Prostate gland (tissue), 2 donors: ENCODE measurements around the gene BARX2. TPM values are rescaled to one million over a fixed set of nuclear protein-coding genes. Genes with fewer than 3 reads are reported as not detected.

Experiments used
- DNase-seq: peaks from one replicate; pipeline ENCODE4 v3.0.0-alpha.2; 2019; ENCODE audit warnings: low spot score
- H3K27ac ChIP-seq, 2 donors: fragments of 200-600 bp; sonication (generic); 2 replicates each; pipeline ENCODE4 v1.5.1; 2017 to 2019
- H3K27me3 ChIP-seq: fragments of 200-600 bp; sonication (generic); replicated peaks from 2 replicates; pipeline ENCODE4 v1.5.1; 2019; ENCODE audit not compliant: insufficient read depth
- H3K36me3 ChIP-seq, 2 donors: fragments of 200-600 bp; sonication (generic); 1 replicate in 1 of 2; 2 replicates in 1 of 2; pipeline versions ENCODE4 v1.5.1 to v1.8.1; 2017 to 2019
- H3K4me1 ChIP-seq: fragments of 200-600 bp; sonication (generic); replicated peaks from 2 replicates; pipeline ENCODE4 v1.5.1; 2019
- H3K4me3 ChIP-seq, 2 donors: fragments of 200-600 bp; sonication (generic); 2 replicates each; pipeline ENCODE4 v1.5.1; 2017 to 2019
- H3K9me3 ChIP-seq: fragments of 200-600 bp; sonication (generic); 2 replicates; pipeline ENCODE4 v1.5.1; 2017
- CTCF ChIP-seq, 4 experiments: fragments of 200-600 bp in 2 of 4; fragments of 450-650 bp in 2 of 4; sonication (generic) in 2 of 4; IDR thresholded peaks; 1 replicate in 3 of 4; 2 replicates in 1 of 4; pipeline ENCODE4 v1.5.1; 2016 to 2019; ENCODE audit warnings: antibody characterized with exemption in 4 of 4, mild to moderate bottlenecking in 2 of 4, moderate library complexity in 2 of 4
- POLR2A ChIP-seq: fragments of 450-650 bp; IDR thresholded peaks from one replicate; pipeline ENCODE4 v1.6.1; 2016; ENCODE audit warnings: antibody characterized with exemption, mild to moderate bottlenecking
- POLR2AphosphoS5 ChIP-seq: sonication (generic); formaldehyde crosslinking; IDR thresholded peaks from one replicate; pipeline ENCODE4 v1.6.1; 2017; ENCODE audit warnings: antibody characterized with exemption
- WGBS: methylation state at CpG from one replicate; pipeline ENCODE4 v1.1.5; 2018; 5-methylcytosine and 5-hydroxymethylcytosine counted together
- intact Hi-C: fragments of 100-400 bp; cut with DNase I; formaldehyde crosslinking; loops from one replicate; pipeline ENCODE4 v1.14.2; 2022
- total RNA-seq, 2 donors: library from RNA; depleted of rRNA; stranded (reverse); fragments of >200 nt; gene quantifications; one replicate each; pipeline ENCODE4 v1.1.0, GENCODE V29; 2016

The BARX2 gene
- total RNA-seq, 2 donors from 2014 or later: 3.4 to 5.7 TPM

GRCh38 chr11:129460714-129461113, 85.1 kb downstream of the BARX2 start:
- no peaks in the 10 kb centered on the region for H3K27me3 ChIP-seq

GRCh38 chr11:129484068-129484467, 108.4 kb downstream of the BARX2 start:
- no peaks in the 10 kb centered on the region for H3K9me3 ChIP-seq
- WGBS: 95% methylated on average over 1 of the region's 1 CpG
- TF ChIP-seq POLR2A: no peak
- TF ChIP-seq CTCF (IDR thresholded peaks at IDR 0.05): no peak
- no peak for TF ChIP-seq POLR2AphosphoS5
- H3K27me3 ChIP-seq: no peaks in the 10 kb centered on the region
- H3K27ac ChIP-seq: no peak overlapping the region
- intact Hi-C loops: no loop called here
- no peaks in the 10 kb centered on the region for H3K36me3 ChIP-seq
- no peak overlapping the region for H3K4me3 ChIP-seq
- no peaks in the 10 kb centered on the region for H3K4me1 ChIP-seq
- DNase-seq: no peak

More at GRCh38 chr11:129460714-129461113, 85.1 kb downstream of the BARX2 start:
- peaks cover 16% of the 10 kb centered on the region for H3K4me1 ChIP-seq
- no peaks in the 10 kb centered on the region for H3K9me3 ChIP-seq
- H3K36me3 ChIP-seq: no peaks in the 10 kb centered on the region
- TF ChIP-seq CTCF (IDR thresholded peaks at IDR 0.05) (no peak), POLR2A (no peak), POLR2AphosphoS5 (no peak)
- no peak for DNase-seq
- whole genome bisulfite sequencing: 58% methylated on average over 2 of the region's 2 CpGs
- intact Hi-C loops: no loop called here
- H3K27ac ChIP-seq: no peak overlapping the region
- H3K4me3 ChIP-seq: no peak overlapping the region

GRCh38 chr11:129489249-129489648, 113.6 kb downstream of the BARX2 start:
- Histone ChIP-seq H3K27ac (no peak overlapping the region), H3K4me3 (no peak overlapping the region), H3K4me1 (no peaks in the 10 kb centered on the region), H3K36me3 (no peaks in the 10 kb centered on the region), H3K27me3 (no peaks in the 10 kb centered on the region), H3K9me3 (no peaks in the 10 kb centered on the region)
- 100% methylated on average over 1 of the region's 1 CpG for WGBS
- intact Hi-C loops: no loop called here
- TF ChIP-seq POLR2AphosphoS5 (no peak), CTCF (IDR thresholded peaks at IDR 0.05) (no peak), POLR2A (no peak)
- no peak for DNase-seq

GRCh38 chr11:129490004-129490403, 114.4 kb downstream of the BARX2 start:
- H3K9me3 ChIP-seq: no peaks in the 10 kb centered on the region
- TF ChIP-seq CTCF (IDR thresholded peaks at IDR 0.05): no peak
- intact Hi-C loops: no loop called here

GRCh38 chr11:129493746-129494145, 118.1 kb downstream of the BARX2 start:
- TF ChIP-seq CTCF (IDR thresholded peaks at IDR 0.05): no peak
- TF ChIP-seq POLR2A: no peak
- TF ChIP-seq POLR2AphosphoS5: no peak
- Histone ChIP-seq H3K4me1 (no peaks in the 10 kb centered on the region), H3K27ac (no peak overlapping the region), H3K9me3 (no peaks in the 10 kb centered on the region), H3K36me3 (no peaks in the 10 kb centered on the region), H3K27me3 (no peaks in the 10 kb centered on the region), H3K4me3 (no peak overlapping the region)
- WGBS: 93% methylated on average over 8 of the region's 8 CpGs
- DNase-seq: no peak
- intact Hi-C loops: no loop called here

More at GRCh38 chr11:129490004-129490403, 114.4 kb downstream of the BARX2 start:
- 73% methylated on average over 6 of the region's 6 CpGs for WGBS
- H3K27me3 ChIP-seq: no peaks in the 10 kb centered on the region
- no peaks in the 10 kb centered on the region for H3K4me1 ChIP-seq
- no peak overlapping the region for H3K27ac ChIP-seq
- H3K4me3 ChIP-seq: no peak overlapping the region
- no peak for DNase-seq
- no peaks in the 10 kb centered on the region for H3K36me3 ChIP-seq

Other genes with a start within 250 kb of the BARX2 start
- 10 to 100 TPM; 20.8 to 42.6 TPM for gene ARHGAP32, start 183.5 kb upstream of the BARX2 start, total RNA-seq